H9 (cell line): ENCODE results near the gene FEM1C. TPM values are rescaled to one million over a fixed set of nuclear protein-coding genes. Genes with fewer than 3 reads are reported as not detected.

Experiments
- DNase-seq: peaks from one replicate; pipeline ENCODE4 v3.0.0-alpha.2; 2017
- H2AFZ ChIP-seq: one replicate; pipeline ENCODE4 v1.6.1; 2013; ENCODE audit warnings: mild to moderate bottlenecking, low read length, control low read depth, moderate library complexity
- H2AK5ac ChIP-seq: 2 replicates; pipeline ENCODE4 v1.6.1; 2013; ENCODE audit warnings: low read length, control low read depth, mixed read lengths; ENCODE audit not compliant: insufficient read length
- H2BK120ac ChIP-seq: one replicate; pipeline ENCODE4 v1.6.1; 2013; ENCODE audit warnings: low read depth, mild to moderate bottlenecking, low read length, control low read depth, inconsistent platforms; ENCODE audit not compliant: poor library complexity, severe bottlenecking
- H2BK12ac ChIP-seq: 2 replicates; pipeline ENCODE4 v1.6.1; 2013; ENCODE audit warnings: low read length, control low read depth, mixed read lengths, low read depth; ENCODE audit not compliant: insufficient read length
- H2BK15ac ChIP-seq: 2 replicates; pipeline ENCODE4 v1.6.1; 2013; ENCODE audit warnings: low read depth, low read length, control low read depth
- H2BK20ac ChIP-seq: one replicate; pipeline ENCODE4 v1.6.1; 2013; ENCODE audit warnings: low read depth, mild to moderate bottlenecking, low read length, control low read depth, inconsistent platforms; ENCODE audit not compliant: poor library complexity, severe bottlenecking
- H2BK5ac ChIP-seq: 2 replicates; pipeline ENCODE4 v1.6.1; 2013; ENCODE audit warnings: low read length, control low read depth, mixed read lengths; ENCODE audit not compliant: insufficient read length
- H3K14ac ChIP-seq: 2 replicates; pipeline ENCODE4 v1.6.1; 2013; ENCODE audit warnings: low read length, control low read depth; ENCODE audit not compliant: insufficient read depth
- H3K18ac ChIP-seq: 2 replicates; pipeline ENCODE4 v1.6.1; 2013; ENCODE audit warnings: low read depth, mild to moderate bottlenecking, mixed read lengths, low read length, control low read depth; ENCODE audit not compliant: insufficient read length
- H3K23ac ChIP-seq: 2 replicates; pipeline ENCODE4 v1.6.1; 2013; ENCODE audit warnings: low read length, control low read depth, mixed read lengths, low read depth; ENCODE audit not compliant: insufficient read length
- H3K23me2 ChIP-seq: 2 replicates; pipeline ENCODE4 v1.6.1; 2013; ENCODE audit warnings: low read depth, mild to moderate bottlenecking, mixed read lengths, low read length, control low read depth; ENCODE audit not compliant: insufficient read length, poor library complexity, severe bottlenecking
- H3K27ac ChIP-seq: 2 replicates; pipeline ENCODE4 v1.5.1; 2013; ENCODE audit warnings: low read length, control low read depth, mixed read lengths, low read depth; ENCODE audit not compliant: insufficient read length
- H3K27me3 ChIP-seq: 2 replicates; pipeline ENCODE4 v1.6.1; 2013; ENCODE audit warnings: low read length, control low read depth, inconsistent platforms; ENCODE audit not compliant: insufficient read depth
- H3K4ac ChIP-seq: 2 replicates; pipeline ENCODE4 v1.6.1; 2013; ENCODE audit warnings: low read depth, mild to moderate bottlenecking, control low read depth, inconsistent platforms, low read length, moderate library complexity
- H3K4me1 ChIP-seq: 2 replicates; pipeline ENCODE4 v1.6.1; 2013; ENCODE audit warnings: low read length, control low read depth, inconsistent platforms; ENCODE audit not compliant: insufficient read depth
- H3K4me2 ChIP-seq: 2 replicates; pipeline ENCODE4 v1.6.1; 2013; ENCODE audit warnings: low read length, control low read depth, mixed read lengths; ENCODE audit not compliant: insufficient read length, insufficient read depth
- H3K56ac ChIP-seq: 2 replicates; pipeline ENCODE4 v1.6.1; 2013; ENCODE audit warnings: low read depth, mild to moderate bottlenecking, mixed read lengths, low read length, control low read depth; ENCODE audit not compliant: insufficient read length
- H3K79me1 ChIP-seq: 2 replicates; pipeline ENCODE4 v1.6.1; 2013; ENCODE audit warnings: low read depth, mild to moderate bottlenecking, moderate library complexity, low read length, control low read depth, inconsistent platforms; ENCODE audit not compliant: insufficient read depth, poor library complexity, severe bottlenecking
- H3K79me2 ChIP-seq: 2 replicates; pipeline ENCODE4 v1.6.1; 2013; ENCODE audit warnings: low read length, control low read depth, inconsistent platforms; ENCODE audit not compliant: insufficient read depth
- H3K9ac ChIP-seq: 2 replicates; pipeline ENCODE4 v1.6.1; 2013; ENCODE audit warnings: low read length, control low read depth, mixed read lengths; ENCODE audit not compliant: insufficient read length; ENCODE audit errors: extremely low read depth
- H3K9me3 ChIP-seq: one replicate; pipeline ENCODE4 v1.6.1; 2013; ENCODE audit warnings: low read depth, low read length, inconsistent platforms; ENCODE audit not compliant: control insufficient read depth
- H3T11ph ChIP-seq: one replicate; pipeline ENCODE4 v1.6.1; 2013; ENCODE audit warnings: mild to moderate bottlenecking, low read length, control low read depth, inconsistent platforms
- H4K20me1 ChIP-seq: one replicate; pipeline ENCODE4 v1.6.1; 2013; ENCODE audit not compliant: control insufficient read depth, insufficient read length, insufficient read depth
- H4K5ac ChIP-seq: 2 replicates; pipeline ENCODE4 v1.6.1; 2013; ENCODE audit warnings: low read depth, mild to moderate bottlenecking, mixed read lengths, low read length, control low read depth; ENCODE audit not compliant: insufficient read length
- H4K8ac ChIP-seq: replicated peaks from 2 replicates; pipeline ENCODE4 v1.6.1; 2013; ENCODE audit warnings: low read length, control low read depth, mixed read lengths, low read depth; ENCODE audit not compliant: insufficient read length
- H4K91ac ChIP-seq: 2 replicates; pipeline ENCODE4 v1.6.1; 2013; ENCODE audit warnings: low read depth, mild to moderate bottlenecking, moderate library complexity, mixed read lengths, low read length, control low read depth; ENCODE audit not compliant: insufficient read length
- H3K27ac Mint-ChIP-seq, 3 experiments: 2 replicates in 2 of 3; 3 replicates in 1 of 3; pipeline ENCODE4 v1.8.0; 2020 to 2021; ENCODE audit warnings: mixed read lengths in 3 of 3, mild to moderate bottlenecking in 1 of 3, moderate library complexity in 1 of 3
- H3K27me3 Mint-ChIP-seq: 2 replicates; pipeline ENCODE4 v1.8.0; 2021; ENCODE audit warnings: low read depth, mild to moderate bottlenecking, moderate library complexity, mixed read lengths
- H3K36me3 Mint-ChIP-seq, 3 experiments: 2 replicates in 2 of 3; 3 replicates in 1 of 3; pipeline ENCODE4 v1.8.0; 2020 to 2021; ENCODE audit warnings: low read depth in 3 of 3, mixed read lengths in 3 of 3; ENCODE audit not compliant: insufficient read depth in 1 of 3
- H3K4me1 Mint-ChIP-seq, 2 experiments: 2 replicates each; pipeline ENCODE4 v1.8.0; 2020; ENCODE audit warnings: mixed read lengths in 2 of 2
- H3K4me3 Mint-ChIP-seq, 2 experiments: 2 replicates in 1 of 2; 3 replicates in 1 of 2; pipeline ENCODE4 v1.8.0; 2020 to 2021; ENCODE audit warnings: mild to moderate bottlenecking in 2 of 2, mixed read lengths in 2 of 2, moderate library complexity in 1 of 2
- H3K9me3 Mint-ChIP-seq, 2 experiments: 2 replicates in 1 of 2; 3 replicates in 1 of 2; pipeline ENCODE4 v1.8.0; 2020; ENCODE audit warnings: mild to moderate bottlenecking in 2 of 2, mixed read lengths in 2 of 2, moderate library complexity in 1 of 2
- CTCF ChIP-seq: fragments of 200-600 bp; sonication (generic); conservative IDR thresholded peaks from 3 replicates; pipeline ENCODE4 v1.8.0; 2021; ENCODE audit warnings: antibody characterized with exemption, mild to moderate bottlenecking
- WGBS: extraction: QIAGEN DNeasy Blood & Tissue Kit; methylation state at CpG from one replicate; pipeline ENCODE4 v1.1.7; 2013; ENCODE audit warnings: missing lambda C conversion rate, low lambda C conversion rate, mixed read lengths; ENCODE audit not compliant: insufficient read length; ENCODE audit errors: extremely low coverage; 5-methylcytosine and 5-hydroxymethylcytosine counted together
- total RNA-seq: library from RNA; stranded (reverse); gene quantifications from 2 replicates; pipeline ENCODE4 v1.2.1, GENCODE V29; 2021

FEM1C gene
- total RNA-seq, 1 experiment from 2014 or later: 15.2 TPM

GRCh38 chr5:115501464-115502210 is 42.9 kb downstream of the FEM1C start:
- WGBS: no CpG with 5 or more reads among the region's 3 CpGs
- H3K56ac ChIP-seq: no peak overlapping the region

More at GRCh38 chr5:115501464-115502210, 42.9 kb downstream of the FEM1C start:
- Histone ChIP-seq H3K79me2 (no peaks in the 10 kb centered on the region), H3K27me3 (no peaks in the 10 kb centered on the region), H3K79me1 (no peaks in the 10 kb centered on the region), H3K4me2 (no peak overlapping the region), H2BK120ac (no peak overlapping the region), H4K5ac (no peak overlapping the region), H3K9me3 (no peaks in the 10 kb centered on the region), H4K8ac (no peak overlapping the region), H2BK15ac (no peak overlapping the region), H3K14ac (no peak overlapping the region), H3K23ac (no peak overlapping the region), H4K91ac (no peak overlapping the region), H2BK20ac (no peak overlapping the region), H2BK12ac (no peak overlapping the region), H3T11ph (no peak overlapping the region), H3K4ac (no peak overlapping the region), H3K4me1 (peaks cover 3% of the 10 kb centered on the region; the same call in 1 of the 2 replicates), H3K9ac (no peak overlapping the region), H3K18ac (no peak overlapping the region), H3K23me2 (no peaks in the 10 kb centered on the region), H2BK5ac (no peak overlapping the region), H4K20me1 (no peaks in the 10 kb centered on the region), H3K27ac (no peak overlapping the region), H2AK5ac (no peak overlapping the region), H2AFZ (no peak overlapping the region)
- Mint-ChIP-seq H3K9me3 (peaks cover 3 to 8% of the 10 kb centered on the region in 2 experiments; a peak in 4 of 5 replicates), H3K27ac (no peak overlapping the region), H3K36me3 (peaks cover 1 to 4% (median 2%) of the 10 kb centered on the region in 3 experiments; a peak in 3 of 7 replicates), H3K4me1 (peaks cover 16 to 20% of the 10 kb centered on the region in 2 experiments), H3K27me3 (no peaks in the 10 kb centered on the region), H3K4me3 (no peak overlapping the region)
- no peak for DNase-seq
- no peak for TF ChIP-seq CTCF
